ENCODE results near the gene ABI1.

GRCh38 chr10:26863351-26864076, 2.8 kb upstream of the ABI1 start:
- TF ChIP-seq CTCF (IDR thresholded peaks at IDR 0.05) (no peak), POLR2A (IDR thresholded peaks at IDR 0.05) (no peak)
